GM06990 (cell line): Measurements from ENCODE around the gene MESD.

Experiments
- DNase-seq: peaks from one replicate; pipeline ENCODE4 v3.0.0-alpha.2; 2011; ENCODE audit not compliant: insufficient read length; ENCODE audit errors: extremely low read depth
- H3K27me3 ChIP-seq: replicated peaks from 2 replicates; pipeline ENCODE4 v1.6.0; 2011; ENCODE audit warnings: low read length; ENCODE audit not compliant: control insufficient read depth, insufficient read depth
- H3K36me3 ChIP-seq: 2 replicates; pipeline ENCODE4 v1.5.1; 2011; ENCODE audit warnings: low read length; ENCODE audit not compliant: control insufficient read depth, insufficient read depth
- H3K4me3 ChIP-seq: replicated peaks from 2 replicates; pipeline ENCODE4 v1.5.1; 2011; ENCODE audit warnings: low read depth, mild to moderate bottlenecking, control low read depth, low read length
- TF ChIP-seq, protein P1 (sequence below): IDR thresholded peaks from 2 replicates; pipeline ENCODE4 v1.5.1; 2011; ENCODE audit warnings: low read length, control low read depth, mild to moderate bottlenecking, inconsistent platforms; ENCODE audit not compliant: insufficient read depth, poor library complexity, severe bottlenecking

MESD gene

DNA sequence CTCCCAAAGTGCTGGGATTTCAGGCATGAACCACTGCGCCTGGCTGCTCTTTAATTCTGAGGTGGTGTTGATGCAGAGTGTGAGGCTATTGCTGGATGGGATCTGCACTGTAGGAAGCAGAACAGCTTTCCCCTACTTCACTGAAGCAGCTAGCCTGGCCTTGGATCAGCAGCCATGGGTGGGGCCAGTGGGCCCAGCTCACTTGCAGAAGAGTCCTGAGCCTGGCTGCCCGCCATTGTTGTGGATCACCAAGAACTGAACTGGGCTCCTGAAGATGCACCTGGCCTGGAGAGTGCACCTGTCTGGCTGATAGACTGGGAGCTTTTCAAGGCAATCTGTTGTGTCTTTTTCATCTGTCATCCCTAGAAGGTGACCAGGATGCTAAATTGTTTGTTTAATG lies 23.0 kb upstream of the MESD start:
- Histone ChIP-seq H3K4me3 (no peak overlapping the region), H3K27me3 (no peaks in the 10 kb centered on the region), H3K36me3 (no peaks in the 10 kb centered on the region)
- DNase-seq, result no peak
- TF ChIP-seq, protein P1, sequence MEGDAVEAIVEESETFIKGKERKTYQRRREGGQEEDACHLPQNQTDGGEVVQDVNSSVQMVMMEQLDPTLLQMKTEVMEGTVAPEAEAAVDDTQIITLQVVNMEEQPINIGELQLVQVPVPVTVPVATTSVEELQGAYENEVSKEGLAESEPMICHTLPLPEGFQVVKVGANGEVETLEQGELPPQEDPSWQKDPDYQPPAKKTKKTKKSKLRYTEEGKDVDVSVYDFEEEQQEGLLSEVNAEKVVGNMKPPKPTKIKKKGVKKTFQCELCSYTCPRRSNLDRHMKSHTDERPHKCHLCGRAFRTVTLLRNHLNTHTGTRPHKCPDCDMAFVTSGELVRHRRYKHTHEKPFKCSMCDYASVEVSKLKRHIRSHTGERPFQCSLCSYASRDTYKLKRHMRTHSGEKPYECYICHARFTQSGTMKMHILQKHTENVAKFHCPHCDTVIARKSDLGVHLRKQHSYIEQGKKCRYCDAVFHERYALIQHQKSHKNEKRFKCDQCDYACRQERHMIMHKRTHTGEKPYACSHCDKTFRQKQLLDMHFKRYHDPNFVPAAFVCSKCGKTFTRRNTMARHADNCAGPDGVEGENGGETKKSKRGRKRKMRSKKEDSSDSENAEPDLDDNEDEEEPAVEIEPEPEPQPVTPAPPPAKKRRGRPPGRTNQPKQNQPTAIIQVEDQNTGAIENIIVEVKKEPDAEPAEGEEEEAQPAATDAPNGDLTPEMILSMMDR, result no peak

- H3K36me3 ChIP-seq, result no peaks in the 10 kb centered on the region
- TF ChIP-seq, protein P1, result no peak
- no peak for DNase-seq
These were observed 22.0 kb upstream of the MESD start for GRCh38 chr15:81011593-81011992.

GRCh38 chr15:81010086-81010485 lies 20.5 kb upstream of the MESD start:
- Histone ChIP-seq H3K4me3 (no peak overlapping the region), H3K36me3 (no peaks in the 10 kb centered on the region), H3K27me3 (no peaks in the 10 kb centered on the region)
- DNase-seq, result no peak
- TF ChIP-seq, protein P1, result no peak

More at GRCh38 chr15:81011593-81011992, 22.0 kb upstream of the MESD start:
- Histone ChIP-seq H3K27me3 (no peaks in the 10 kb centered on the region), H3K4me3 (no peak overlapping the region)

- TF ChIP-seq, protein P1, result no peak
- Histone ChIP-seq H3K36me3 (no peaks in the 10 kb centered on the region; the same call in 1 of the 2 replicates), H3K4me3 (no peak overlapping the region), H3K27me3 (no peaks in the 10 kb centered on the region)
- no peak for DNase-seq
These were observed 18.7 kb upstream of the MESD start for GRCh38 chr15:81008312-81008711.

GRCh38 chr15:81007428-81008064 lies 17.9 kb upstream of the MESD start:
- H3K27me3 ChIP-seq, result no peaks in the 10 kb centered on the region
- no peak for DNase-seq
- no peak overlapping the region for H3K4me3 ChIP-seq
- H3K36me3 ChIP-seq, result peaks cover 4% of the 10 kb centered on the region; the same call in 1 of the 2 replicates
- TF ChIP-seq, protein P1, result no peak

DNA sequence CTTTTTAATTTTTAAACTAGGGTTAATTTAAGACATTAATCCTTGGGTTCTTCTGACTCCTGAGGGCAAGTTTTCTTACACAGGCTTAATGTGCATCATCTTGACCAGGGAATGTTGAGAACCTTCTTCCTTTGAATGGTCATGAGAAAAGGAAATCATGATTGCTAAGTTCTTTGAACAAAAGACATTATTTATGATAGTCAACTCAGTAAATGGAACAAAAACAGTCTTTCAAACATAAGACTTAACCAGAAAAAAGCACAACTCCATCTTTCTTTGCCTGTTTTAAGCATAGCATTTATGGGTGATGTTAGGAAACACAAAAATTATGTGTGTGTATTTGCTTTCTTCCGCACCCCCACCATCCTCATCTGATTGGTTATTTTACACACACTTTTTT lies 16.5 kb upstream of the MESD start:
- peaks cover 4% of the 10 kb centered on the region; the same call in 1 of the 2 replicates for H3K36me3 ChIP-seq
- no peak overlapping the region for H3K4me3 ChIP-seq
- no peaks in the 10 kb centered on the region for H3K27me3 ChIP-seq
- TF ChIP-seq, protein P1, result no peak
- no peak for DNase-seq
